DMS153 treated with DMSO at 0.1 percent for 48 hours (cell line): ENCODE results near the gene SHKBP1.
"Not testable (repeated sequence)": the region's sequence is repeated elsewhere in the genome, so short reads cannot be mapped to it uniquely, and the experiment has no call there.

ENCODE experiments used
- DNase-seq: peaks from one replicate; lab custom pipeline; 2025; ENCODE audit not compliant: unreplicated experiment; lab: John Stamatoyannopoulos, UW

Gene SHKBP1

DNA sequence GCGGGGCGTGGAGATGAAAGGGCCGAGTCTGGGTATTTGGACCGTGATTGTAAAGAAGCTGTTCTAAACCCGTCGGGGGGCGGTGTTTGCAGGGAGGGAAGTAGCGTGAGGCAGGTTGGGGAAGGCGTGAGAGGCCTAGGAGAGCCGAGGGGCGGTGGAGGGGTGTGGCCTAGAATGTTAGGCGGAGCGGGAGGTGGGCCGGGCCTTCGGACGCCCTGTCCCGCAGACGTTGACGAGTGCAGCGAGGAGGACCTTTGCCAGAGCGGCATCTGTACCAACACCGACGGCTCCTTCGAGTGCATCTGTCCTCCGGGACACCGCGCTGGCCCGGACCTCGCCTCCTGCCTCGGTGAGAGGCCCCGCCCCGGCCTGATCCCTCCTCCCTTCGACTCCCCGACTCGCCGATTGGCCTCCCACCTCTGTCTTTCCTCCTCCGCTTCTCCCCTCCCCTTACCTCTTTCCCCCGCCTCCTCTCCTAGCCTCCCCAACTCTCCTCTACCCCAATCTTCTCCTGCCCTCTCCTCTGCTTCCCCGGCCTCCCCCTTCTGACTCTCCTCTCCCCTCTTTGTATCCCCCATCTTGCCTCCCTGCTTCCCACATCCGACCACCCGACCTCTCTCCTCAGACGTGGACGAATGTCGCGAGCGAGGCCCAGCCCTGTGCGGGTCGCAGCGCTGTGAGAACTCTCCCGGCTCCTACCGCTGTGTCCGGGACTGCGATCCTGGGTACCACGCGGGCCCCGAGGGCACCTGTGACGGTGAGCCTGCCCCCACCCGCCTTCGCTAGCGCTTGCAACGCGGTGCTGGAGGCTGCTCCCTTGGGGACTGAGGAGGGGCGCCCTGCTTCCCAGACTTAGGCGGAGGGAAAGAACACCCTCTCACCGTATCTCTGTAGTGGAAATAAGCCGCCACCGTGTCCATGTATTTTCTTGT is 37.3 kb downstream of the SHKBP1 start:
- DNase-seq: peak; percentile 78

DNA sequence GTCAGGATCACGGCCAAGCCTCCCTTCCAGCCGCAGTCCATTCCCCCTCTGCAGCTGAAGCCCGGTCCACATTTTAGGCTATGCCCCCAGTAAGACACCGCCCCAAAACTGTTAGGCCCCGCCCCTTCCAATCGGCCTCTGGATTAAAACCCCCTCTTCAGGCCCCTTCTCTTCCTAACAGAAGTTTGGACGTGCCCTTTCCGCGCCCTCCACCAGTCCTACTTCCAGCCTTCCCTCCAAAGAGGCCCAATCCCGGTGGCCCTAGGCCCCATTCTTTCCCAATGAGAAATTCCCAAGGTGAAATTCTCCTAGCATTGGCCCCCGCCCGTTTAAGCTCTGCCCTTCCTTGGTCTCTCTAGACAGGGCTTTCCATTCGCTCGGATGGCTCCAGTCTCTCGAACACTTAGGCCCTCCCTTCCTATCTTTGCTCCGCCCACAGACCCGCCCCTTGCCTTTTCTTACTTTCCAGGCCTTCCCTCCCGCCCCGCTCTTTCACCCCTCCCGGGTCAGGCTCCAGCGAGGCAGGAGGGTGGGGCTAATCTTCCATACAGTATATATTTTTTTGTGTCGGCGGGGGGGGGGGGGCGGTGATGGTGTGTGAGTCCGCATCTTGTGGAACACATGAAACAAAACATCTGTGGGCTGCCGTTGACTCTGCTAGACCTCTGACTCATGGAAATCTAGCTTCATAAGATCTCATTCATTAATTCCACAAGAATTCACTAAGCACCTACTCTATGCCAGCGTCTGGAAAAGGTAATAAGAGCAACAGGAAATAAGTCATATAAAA is 38.1 kb downstream of the SHKBP1 start:
- DNase-seq: peak; percentile 66

DNA sequence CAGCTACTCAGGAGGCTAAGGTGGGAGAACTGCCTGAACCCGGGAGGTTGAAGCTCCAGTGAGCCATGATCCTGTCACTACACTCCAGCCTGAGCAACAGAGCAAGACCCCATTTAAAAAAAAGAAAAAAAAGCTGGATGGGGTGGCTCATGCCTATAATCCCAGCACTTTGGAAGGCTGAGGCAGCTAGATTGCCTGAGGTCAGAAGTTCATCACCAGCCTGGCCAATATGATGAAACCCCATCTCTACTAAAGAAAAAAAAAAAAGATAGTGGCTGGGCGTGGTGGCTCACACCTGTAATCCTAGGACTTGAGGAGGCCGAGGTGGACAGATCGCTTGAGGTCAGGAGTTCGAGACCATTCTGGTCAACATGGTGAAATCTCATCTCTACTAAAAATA is 39.5 kb downstream of the SHKBP1 start:
- no peak for DNase-seq

DNA sequence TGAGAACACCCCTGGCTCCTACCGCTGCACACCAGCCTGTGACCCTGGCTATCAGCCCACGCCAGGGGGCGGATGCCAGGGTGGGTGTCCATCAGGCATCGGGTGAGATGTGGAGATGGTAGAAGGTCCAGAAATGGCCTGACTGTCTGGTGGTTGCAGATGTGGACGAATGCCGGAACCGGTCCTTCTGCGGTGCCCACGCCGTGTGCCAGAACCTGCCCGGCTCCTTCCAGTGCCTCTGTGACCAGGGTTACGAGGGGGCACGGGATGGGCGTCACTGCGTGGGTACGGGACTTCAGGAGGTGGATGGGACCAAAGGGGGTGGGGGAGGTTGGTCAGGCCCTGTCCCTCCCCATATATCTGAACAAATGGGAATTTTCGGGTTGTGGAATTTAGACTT is 40.3 kb downstream of the SHKBP1 start:
- no peak for DNase-seq

DNA sequence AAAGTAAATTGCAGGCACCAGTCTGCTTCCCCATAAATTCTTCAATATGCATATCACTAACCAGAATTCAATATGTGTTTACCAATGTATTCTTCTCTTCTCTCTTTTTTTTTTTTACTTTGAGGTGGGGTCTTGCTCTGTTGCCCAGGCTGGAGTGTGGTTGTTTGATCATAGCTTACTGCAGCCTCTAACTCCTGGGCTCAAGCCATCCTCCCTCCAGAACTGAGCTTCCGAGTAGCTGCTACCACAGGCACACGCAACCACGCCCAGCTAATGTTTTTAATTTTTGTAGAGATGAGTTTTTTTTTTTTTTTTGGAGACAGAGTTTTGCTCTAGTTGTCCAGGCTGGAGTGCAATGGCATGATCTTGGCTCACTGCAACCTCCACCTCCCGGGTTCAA is 41.3 kb downstream of the SHKBP1 start:
- DNase-seq: no peak

DNA sequence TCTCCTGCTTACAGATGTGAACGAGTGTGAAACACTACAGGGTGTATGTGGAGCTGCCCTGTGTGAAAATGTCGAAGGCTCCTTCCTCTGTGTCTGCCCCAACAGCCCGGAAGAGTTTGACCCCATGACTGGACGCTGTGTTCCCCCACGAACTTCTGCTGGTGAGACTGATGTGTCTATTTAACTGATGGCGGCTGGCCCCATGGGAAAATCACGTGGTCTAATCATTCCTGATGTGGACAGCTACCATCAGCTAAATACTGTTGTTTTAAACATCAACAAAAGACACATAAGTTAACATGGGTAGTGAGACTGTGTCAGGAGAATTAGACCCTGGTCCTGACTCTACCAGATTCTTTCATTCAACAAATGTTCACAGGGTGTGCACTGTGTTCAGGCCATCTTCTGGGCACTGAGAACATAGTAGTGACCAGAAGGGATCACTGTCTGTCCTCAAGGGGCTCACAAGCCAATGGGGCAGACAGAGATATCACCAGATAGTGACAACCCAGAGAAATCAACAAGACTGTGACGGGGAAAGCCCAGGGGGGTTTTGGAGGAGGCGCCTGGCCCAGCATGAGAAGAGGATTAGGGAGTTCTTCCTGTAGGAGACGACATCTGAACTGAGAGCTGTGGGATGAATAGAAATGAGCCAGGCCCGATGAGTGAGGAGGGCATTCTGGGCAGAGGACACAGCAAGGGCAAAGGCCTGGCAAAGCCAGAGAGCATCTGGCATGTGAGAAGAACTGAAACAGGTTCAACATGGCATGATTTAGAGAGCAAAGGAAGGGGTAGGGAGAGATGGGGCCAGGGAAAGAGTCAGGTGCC is 42.9 kb downstream of the SHKBP1 start:
- DNase-seq: no peak

DNA sequence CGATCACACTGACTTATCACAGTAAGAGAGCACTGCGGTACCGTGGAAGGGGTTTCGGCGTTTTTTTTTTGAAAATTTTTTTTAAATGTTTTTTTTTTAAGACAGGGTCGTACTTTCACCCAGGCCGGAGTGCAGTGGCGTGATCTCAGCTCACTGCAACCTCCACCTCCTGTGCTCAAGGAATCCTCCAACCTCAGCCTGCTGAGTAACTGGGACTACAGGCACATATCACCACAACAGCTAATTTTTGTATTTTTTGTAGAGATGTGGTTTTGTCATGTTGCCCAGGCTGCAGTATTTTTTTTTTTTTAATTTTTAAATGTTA is 43.5 kb downstream of the SHKBP1 start:
- DNase-seq: no peak

DNA sequence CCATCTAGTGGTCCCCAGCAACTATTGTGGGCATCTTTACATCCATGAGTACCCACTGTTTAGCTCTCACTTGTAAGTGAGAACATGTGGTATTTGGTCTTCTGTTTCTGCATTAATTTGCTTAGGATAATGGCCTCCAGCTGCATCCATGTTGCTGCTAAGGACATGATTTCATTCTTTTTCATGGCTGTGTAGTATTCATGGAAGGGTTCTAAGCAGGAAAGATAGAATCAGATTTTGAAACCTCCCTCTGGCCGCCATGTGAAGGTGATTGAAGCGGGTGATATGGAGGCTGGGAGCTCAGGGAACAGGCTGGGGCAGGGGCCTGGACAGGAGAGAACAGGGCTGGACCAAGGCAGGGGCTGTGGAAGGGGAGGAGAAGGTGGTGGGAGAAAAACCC is 44.6 kb downstream of the SHKBP1 start:
- DNase-seq: no peak

DNA sequence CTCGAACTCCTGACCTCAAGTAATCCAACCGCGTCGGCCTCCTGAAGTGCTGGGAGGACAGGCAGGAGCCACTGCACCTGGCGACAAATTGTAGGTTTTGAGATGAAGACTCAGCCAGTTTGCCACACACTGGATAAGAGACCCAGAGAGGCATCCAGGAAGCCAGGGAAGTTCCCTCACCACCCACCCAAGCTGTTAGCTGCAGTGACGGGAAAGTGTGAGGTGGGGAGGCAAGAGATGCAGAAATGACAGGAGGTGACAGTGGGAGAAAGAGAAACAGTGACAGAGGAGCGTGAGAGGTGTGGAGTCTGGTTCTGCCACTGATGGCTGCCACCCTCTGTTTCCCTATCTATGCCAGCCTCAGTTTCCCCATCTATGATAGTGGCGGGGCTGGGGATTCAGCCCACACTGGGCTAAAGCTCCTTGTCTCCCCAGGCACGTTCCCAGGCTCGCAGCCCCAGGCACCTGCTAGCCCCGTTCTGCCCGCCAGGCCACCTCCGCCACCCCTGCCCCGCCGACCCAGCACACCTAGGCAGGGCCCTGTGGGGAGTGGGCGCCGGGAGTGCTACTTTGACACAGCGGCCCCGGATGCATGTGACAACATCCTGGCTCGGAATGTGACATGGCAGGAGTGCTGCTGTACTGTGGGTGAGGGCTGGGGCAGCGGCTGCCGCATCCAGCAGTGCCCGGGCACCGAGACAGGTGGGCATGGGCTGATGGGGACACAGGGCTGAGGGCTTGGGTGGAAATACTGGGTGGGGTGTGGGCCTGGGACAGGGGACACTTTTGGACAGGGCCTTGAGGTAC is 45.5 kb downstream of the SHKBP1 start:
- DNase-seq: no peak

DNA sequence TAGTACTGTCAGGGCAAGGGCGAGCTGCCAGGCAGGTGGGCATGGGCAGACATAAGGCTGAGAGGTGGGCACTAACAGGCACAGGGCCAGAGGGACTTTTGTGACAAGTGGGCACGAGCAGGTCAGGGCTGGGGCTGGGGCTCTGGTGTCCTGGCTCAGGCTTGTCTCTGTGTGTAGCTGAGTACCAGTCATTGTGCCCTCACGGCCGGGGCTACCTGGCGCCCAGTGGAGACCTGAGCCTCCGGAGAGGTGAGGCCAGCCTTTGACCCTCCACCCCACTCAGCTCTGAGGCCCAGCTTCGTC is 46.1 kb downstream of the SHKBP1 start:
- no peak for DNase-seq

DNA sequence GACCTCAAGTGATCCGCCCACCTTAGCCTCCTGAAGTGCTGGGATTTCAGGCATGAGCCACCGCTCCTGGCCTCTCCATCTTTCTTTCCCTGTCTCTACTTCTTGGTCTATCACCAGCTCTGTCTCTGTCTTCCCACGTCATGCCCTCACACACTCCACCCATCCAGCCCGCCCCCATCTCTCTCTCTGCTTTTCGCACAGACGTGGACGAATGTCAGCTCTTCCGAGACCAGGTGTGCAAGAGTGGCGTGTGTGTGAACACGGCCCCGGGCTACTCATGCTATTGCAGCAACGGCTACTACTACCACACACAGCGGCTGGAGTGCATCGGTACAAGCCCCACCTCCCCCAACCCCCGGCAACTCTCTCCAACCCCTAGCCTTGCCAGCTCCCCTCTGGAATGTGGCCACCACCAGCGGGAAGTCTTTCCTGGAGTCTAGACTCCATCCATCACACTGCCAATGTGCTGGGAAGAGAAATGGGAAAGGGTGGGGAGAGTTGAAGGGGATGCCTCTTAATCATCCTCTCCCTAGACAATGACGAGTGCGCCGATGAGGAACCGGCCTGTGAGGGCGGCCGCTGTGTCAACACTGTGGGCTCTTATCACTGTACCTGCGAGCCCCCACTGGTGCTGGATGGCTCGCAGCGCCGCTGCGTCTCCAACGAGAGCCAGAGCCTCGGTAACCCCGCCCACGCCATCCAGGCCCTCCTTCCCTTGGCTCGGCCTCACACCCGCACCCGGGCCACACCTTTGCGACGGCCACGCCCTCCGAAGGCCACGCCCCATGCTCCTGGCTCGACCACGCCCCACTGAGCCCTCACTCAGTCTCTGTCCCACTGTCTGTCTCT is 47.0 kb downstream of the SHKBP1 start:
- DNase-seq: peak; percentile 91

DNA sequence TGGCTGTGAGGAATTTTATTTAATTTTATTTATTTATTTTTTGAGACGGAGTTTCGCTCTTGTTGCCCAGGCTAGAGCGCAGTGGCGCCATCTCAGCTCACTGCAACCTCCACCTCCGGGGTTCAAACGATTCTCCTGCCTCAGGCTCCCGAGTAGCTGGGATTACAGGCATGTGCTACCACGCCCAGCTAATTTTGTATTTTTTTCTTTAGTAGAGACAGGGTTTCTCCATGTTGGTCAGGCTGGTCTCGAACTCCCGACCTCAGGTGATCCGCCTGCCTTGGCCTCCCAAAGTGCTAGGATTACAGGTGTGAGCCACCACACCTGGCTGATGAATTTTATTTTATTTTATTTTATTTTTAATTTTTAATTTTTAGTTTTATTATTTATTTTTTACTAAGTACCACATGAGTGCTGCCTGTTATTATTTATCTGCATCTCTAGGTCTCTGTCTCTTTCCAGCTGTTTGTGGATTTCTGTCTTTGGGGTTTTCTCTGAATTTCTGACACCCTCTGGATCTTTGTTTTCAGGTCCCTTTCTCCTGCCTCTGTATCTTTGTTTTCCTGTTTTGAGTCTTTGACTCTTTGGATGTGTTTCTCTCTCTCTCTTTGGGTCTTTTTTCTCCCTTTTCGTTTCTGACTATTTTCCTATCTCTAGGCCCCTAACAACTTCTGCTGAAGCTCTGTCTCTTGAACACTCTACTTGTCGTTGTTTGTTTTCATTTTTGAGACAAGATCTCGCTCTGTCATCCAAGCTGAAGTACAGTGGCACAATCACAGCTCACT is 47.9 kb downstream of the SHKBP1 start:
- not testable (repeated sequence) for DNase-seq

DNA sequence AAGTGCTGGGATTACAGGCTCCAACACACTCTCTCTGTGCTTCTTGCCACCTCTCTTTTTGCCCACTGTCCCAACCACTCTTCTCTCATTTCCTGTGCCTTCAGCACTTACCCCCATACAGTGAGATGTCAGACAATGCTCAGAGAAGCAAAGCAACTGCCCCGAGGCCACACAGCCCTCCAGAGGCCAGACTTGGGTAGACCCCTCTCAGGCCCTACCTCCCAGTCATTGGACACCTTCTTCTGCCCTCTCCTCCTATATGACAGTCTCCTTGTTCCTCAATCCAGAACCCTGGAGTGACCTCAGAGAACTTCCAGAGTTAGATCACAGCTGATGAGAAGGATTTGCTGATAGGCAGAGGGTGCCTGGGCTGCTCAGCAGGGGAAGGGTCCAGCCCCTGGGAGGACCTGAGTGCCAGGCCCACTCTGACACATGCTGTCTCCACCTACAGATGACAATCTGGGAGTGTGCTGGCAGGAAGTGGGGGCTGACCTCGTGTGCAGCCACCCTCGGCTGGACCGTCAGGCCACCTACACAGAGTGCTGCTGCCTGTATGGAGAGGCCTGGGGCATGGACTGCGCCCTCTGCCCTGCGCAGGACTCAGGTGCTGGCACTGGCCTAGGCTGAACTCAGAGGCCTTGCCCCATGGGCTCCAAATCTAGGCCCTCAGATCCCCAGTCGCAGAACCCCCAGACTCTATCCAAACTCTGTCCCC is 48.9 kb downstream of the SHKBP1 start:
- DNase-seq: no peak

DNA sequence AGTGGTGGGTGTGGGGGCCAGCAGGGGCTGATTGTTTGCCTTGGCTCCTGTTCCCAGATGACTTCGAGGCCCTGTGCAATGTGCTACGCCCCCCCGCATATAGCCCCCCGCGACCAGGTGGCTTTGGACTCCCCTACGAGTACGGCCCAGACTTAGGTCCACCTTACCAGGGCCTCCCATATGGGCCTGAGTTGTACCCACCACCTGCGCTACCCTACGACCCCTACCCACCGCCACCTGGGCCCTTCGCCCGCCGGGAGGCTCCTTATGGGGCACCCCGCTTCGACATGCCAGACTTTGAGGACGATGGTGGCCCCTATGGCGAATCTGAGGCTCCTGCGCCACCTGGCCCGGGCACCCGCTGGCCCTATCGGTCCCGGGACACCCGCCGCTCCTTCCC is 50.2 kb downstream of the SHKBP1 start:
- DNase-seq: no peak

DNA sequence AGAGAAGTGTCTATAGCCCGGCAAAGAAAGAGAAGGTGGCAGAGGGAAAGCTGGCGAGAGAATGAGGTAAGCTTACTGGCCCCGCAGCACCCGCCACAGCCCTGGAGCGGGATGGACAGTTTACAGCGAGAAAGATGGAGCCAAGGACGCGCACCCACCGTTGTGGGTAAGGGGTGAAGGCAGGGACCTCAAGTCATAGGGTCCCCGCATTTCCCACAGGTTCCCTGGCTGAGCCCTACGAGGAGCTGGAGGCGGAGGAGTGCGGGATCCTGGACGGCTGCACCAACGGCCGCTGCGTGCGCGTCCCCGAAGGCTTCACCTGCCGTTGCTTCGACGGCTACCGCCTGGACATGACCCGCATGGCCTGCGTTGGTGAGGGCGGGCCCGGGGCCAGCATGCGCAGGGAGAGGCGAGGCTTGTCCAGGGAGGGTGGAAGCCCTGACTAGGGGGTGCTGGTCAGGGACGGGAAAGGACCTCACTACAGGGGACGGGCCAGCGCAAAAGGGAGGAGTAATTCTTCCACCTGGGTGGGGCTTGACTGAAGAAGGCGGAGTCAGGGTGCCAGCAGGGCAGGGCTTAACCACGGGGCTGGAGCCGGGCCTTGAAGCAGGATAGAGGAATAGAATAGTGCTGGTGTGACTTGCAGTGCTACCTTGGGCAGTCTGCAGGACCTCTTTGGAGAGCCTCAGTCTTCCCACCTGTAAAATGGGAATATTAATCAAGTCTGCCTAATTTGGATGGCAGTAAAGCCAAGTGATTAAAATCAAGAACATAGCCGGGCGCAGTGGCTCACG is 51.0 kb downstream of the SHKBP1 start:
- DNase-seq: no peak

DNA sequence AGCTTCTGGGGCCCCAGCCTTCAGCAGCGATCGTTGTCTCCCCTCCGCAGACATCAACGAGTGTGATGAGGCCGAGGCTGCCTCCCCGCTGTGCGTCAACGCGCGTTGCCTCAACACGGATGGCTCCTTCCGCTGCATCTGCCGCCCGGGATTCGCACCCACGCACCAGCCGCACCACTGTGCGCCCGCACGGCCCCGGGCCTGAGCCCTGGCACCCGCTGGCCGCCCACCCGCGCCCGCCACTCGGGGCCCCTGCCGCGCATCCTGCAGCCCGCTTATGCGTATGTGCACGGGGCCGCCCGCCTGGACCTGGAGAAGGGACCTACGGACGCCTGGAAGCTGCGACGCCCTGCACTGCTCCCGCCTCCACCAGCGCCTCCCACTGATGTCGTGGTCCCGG is 52.7 kb downstream of the SHKBP1 start:
- no peak for DNase-seq

DNA sequence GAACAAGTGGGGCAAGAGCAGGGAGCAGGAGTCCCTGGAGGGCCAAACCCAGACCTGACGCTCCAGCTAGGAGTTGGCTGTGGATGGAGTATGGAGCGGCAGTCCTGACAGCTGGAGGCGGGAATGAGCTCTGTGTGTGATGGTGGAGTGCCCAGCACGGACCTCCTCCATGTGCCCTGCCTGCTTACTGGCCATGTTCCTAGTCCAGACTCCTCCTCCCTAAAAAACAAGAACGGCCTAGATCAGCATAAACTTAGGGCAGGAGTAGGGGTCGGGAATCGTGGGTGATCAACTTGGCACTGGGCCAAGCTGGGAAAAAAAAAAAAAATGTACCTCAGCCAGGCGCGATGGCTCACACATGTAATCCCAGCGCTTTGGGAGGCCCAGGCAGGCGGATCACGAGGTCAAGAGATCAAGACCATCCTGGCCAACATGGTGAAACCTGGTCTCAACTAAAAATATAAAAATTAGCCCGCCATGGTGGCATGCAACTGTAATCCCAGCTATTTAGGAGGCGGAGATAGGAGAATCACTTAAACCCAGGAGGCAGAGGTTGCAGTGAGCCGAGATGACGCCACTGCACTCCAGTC is 54.0 kb downstream of the SHKBP1 start:
- DNase-seq: no peak
